IPS DF 19.7 (cell line): ENCODE measurements around the gene ZC3H13.

Experiments
- DNase-seq: peaks from one replicate; pipeline ENCODE4 v3.0.0-alpha.2; 2013; ENCODE audit warnings: low read depth, low spot score

The ZC3H13 gene

GRCh38 chr13:46063292-46063691 is 10.7 kb upstream of the ZC3H13 start:
- no peak for DNase-seq

- DNase-seq: no peak
Observed at GRCh38 chr13:46062185-46062584, 9.6 kb upstream of the ZC3H13 start.

- no peak for DNase-seq
Observed at GRCh38 chr13:46059405-46059804, 6.9 kb upstream of the ZC3H13 start.

GRCh38 chr13:46058268-46058667 is 5.7 kb upstream of the ZC3H13 start:
- no peak for DNase-seq

- DNase-seq: no peak
Observed at GRCh38 chr13:46057256-46058015, 4.9 kb upstream of the ZC3H13 start.

- no peak for DNase-seq
Observed at GRCh38 chr13:46053162-46054012, 841 bp upstream of the ZC3H13 start.

- no peak for DNase-seq
Observed at GRCh38 chr13:46051968-46052318, 603 bp downstream of the ZC3H13 start.

- DNase-seq: no peak
Observed at GRCh38 chr13:46050771-46051170, 1.8 kb downstream of the ZC3H13 start.

- no peak for DNase-seq
Observed at GRCh38 chr13:46045424-46045823, 7.1 kb downstream of the ZC3H13 start.

- DNase-seq: no peak
Observed at GRCh38 chr13:46043647-46044046, 8.9 kb downstream of the ZC3H13 start.

GRCh38 chr13:46041419-46041839 is 11.1 kb downstream of the ZC3H13 start:
- DNase-seq: no peak

GRCh38 chr13:46040763-46041162 is 11.8 kb downstream of the ZC3H13 start:
- no peak for DNase-seq

GRCh38 chr13:46039411-46040182 is 12.9 kb downstream of the ZC3H13 start:
- no peak for DNase-seq

- DNase-seq: no peak
Observed at GRCh38 chr13:46038296-46038695, 14.2 kb downstream of the ZC3H13 start.

- DNase-seq: no peak
Observed at GRCh38 chr13:46035066-46035465, 17.5 kb downstream of the ZC3H13 start.

GRCh38 chr13:46032341-46032740 is 20.2 kb downstream of the ZC3H13 start:
- no peak for DNase-seq

- no peak for DNase-seq
Observed at GRCh38 chr13:46031581-46032263, 20.8 kb downstream of the ZC3H13 start.

- no peak for DNase-seq
Observed at GRCh38 chr13:46025157-46025556, 27.4 kb downstream of the ZC3H13 start.

- DNase-seq: no peak
Observed at GRCh38 chr13:46022481-46022880, 30.1 kb downstream of the ZC3H13 start.

GRCh38 chr13:46016216-46016615 is 36.3 kb downstream of the ZC3H13 start:
- no peak for DNase-seq

- DNase-seq: no peak
Observed at GRCh38 chr13:46015366-46015765, 37.2 kb downstream of the ZC3H13 start.

GRCh38 chr13:46012404-46012803 is 40.1 kb downstream of the ZC3H13 start:
- no peak for DNase-seq
